GM12878 (cell line): ENCODE data around the gene FOXO3. TPM values are rescaled to one million over a fixed set of nuclear protein-coding genes. Genes with fewer than 3 reads are reported as not detected.

Experiments
- ATAC-seq: fragments of 200-7000 bp; cut with Tn5 transposase; 3 replicates; pipeline ENCODE4 v1.9.1; 2020; ENCODE audit warnings: mild to moderate bottlenecking, moderate library complexity
- BruUV-seq: library from RNA; stranded (reverse); fragments of 400-500 nt; replicated peaks from 2 replicates; lab custom pipeline; 2021; lab: Mats Ljungman, UMichigan
- CTCF ChIA-PET: fragments of 300-600 bp; sonication (Branson Sonifier 250); formaldehyde crosslinking; extraction: SDS; loops from one replicate; lab custom pipeline; 2021; ENCODE audit warnings: inconsistent platforms; lab: Yijun Ruan, JAX
- POLR2A ChIA-PET: fragments of 350-600 bp; formaldehyde crosslinking; extraction: SDS; loops from one replicate; lab custom pipeline; 2021; ENCODE audit warnings: inconsistent platforms; lab: Charles Lee
- RAD21 ChIA-PET: fragments of 300-600 bp; sonication (Branson Sonifier 250); formaldehyde crosslinking; loops from one replicate; lab custom pipeline; 2023; ENCODE audit warnings: antibody characterized with exemption; ENCODE audit not compliant: unreplicated experiment; lab: Charles Lee
- SMC1A ChIA-PET: fragments of 300-600 bp; sonication (Branson Sonifier 250); formaldehyde crosslinking; loops from one replicate; lab custom pipeline; 2023; ENCODE audit not compliant: unreplicated experiment, uncharacterized antibody; lab: Charles Lee
- DNase-seq: peaks from one replicate; pipeline ENCODE4 v3.0.0-alpha.2; 2011; ENCODE audit warnings: low read depth, low spot score
- FAIRE-seq: peaks from 3 replicates; lab custom pipeline; 2011; peaks lifted over from hg19 to GRCh38; lab: Jason Lieb, UNC
- H2AFZ ChIP-seq: 2 replicates; pipeline ENCODE4 v1.6.0; 2011; ENCODE audit warnings: low read depth, low read length, control low read depth; ENCODE audit not compliant: control insufficient read depth
- H3K27ac ChIP-seq: 2 replicates; pipeline ENCODE4 v1.5.1; 2011; ENCODE audit warnings: control low read depth; ENCODE audit not compliant: control insufficient read depth, insufficient read depth
- H3K27me3 ChIP-seq, 2 experiments: replicated peaks in 1 of 2; 2 replicates each; pipeline versions ENCODE4 v1.6.0 to v1.6.1; 2011; ENCODE audit warnings: low read length in 1 of 2; ENCODE audit not compliant: control insufficient read depth in 2 of 2, insufficient read depth in 2 of 2
- H3K36me3 ChIP-seq, 2 experiments: 2 replicates each; pipeline ENCODE4 v1.5.1; 2011; ENCODE audit warnings: low read length in 1 of 2; ENCODE audit not compliant: control insufficient read depth in 2 of 2, insufficient read depth in 2 of 2
- H3K4me1 ChIP-seq: 2 replicates; pipeline ENCODE4 v1.6.1; 2011; ENCODE audit warnings: mild to moderate bottlenecking, low read length, moderate library complexity, mixed read lengths; ENCODE audit not compliant: control insufficient read depth, insufficient read depth
- H3K4me2 ChIP-seq: 2 replicates; pipeline ENCODE4 v1.6.0; 2011; ENCODE audit warnings: control low read depth; ENCODE audit not compliant: control insufficient read depth, insufficient read depth
- H3K4me3 ChIP-seq: fragments of 200-600 bp; sonication (generic); 2 replicates; pipeline ENCODE4 v1.5.1; 2016
- H3K79me2 ChIP-seq: 2 replicates; pipeline ENCODE4 v1.6.0; 2011; ENCODE audit warnings: low read length; ENCODE audit not compliant: control insufficient read depth, insufficient read depth
- H3K9ac ChIP-seq: 2 replicates; pipeline ENCODE4 v1.8.0; 2011; ENCODE audit warnings: low read length, control low read depth, mixed read lengths; ENCODE audit not compliant: control insufficient read depth, insufficient read depth
- H3K9me3 ChIP-seq: replicated peaks from 3 replicates; pipeline ENCODE4 v1.5.1; 2011; ENCODE audit warnings: mild to moderate bottlenecking, low read length; ENCODE audit not compliant: control insufficient read depth, insufficient read depth
- H4K20me1 ChIP-seq: 2 replicates; pipeline ENCODE4 v1.6.0; 2011; ENCODE audit not compliant: control insufficient read depth, insufficient read depth
- ATF3 ChIP-seq: IDR thresholded peaks from 2 replicates; pipeline ENCODE4 v1.6.1; 2011; ENCODE audit warnings: low read depth, mild to moderate bottlenecking, low read length, moderate library complexity, borderline replicate concordance; ENCODE audit errors: extremely low read depth
- BMI1 ChIP-seq: fragments of 450-650 bp; IDR thresholded peaks from 2 replicates; pipeline ENCODE4 v1.6.1; 2016; ENCODE audit warnings: mild to moderate bottlenecking, moderate library complexity, borderline replicate concordance
- CBX3 ChIP-seq: fragments of 200-600 bp; sonication (generic); IDR thresholded peaks from 2 replicates; pipeline ENCODE4 v1.6.1; 2016; ENCODE audit warnings: low read depth, borderline replicate concordance
- CHD1 ChIP-seq: IDR thresholded peaks from 2 replicates; pipeline ENCODE4 v1.6.1; 2012; ENCODE audit warnings: low read depth, low read length, improper control_type of control experiment
- CREM ChIP-seq: IDR thresholded peaks from 2 replicates; pipeline ENCODE4 v1.6.1; 2014; ENCODE audit warnings: antibody characterized with exemption, low read depth
- FOXK2 ChIP-seq: fragments of 450-650 bp; IDR thresholded peaks from 2 replicates; pipeline ENCODE4 v1.6.1; 2017; ENCODE audit warnings: mild to moderate bottlenecking, moderate library complexity
- GATAD2B ChIP-seq: fragments of 450-650 bp; conservative IDR thresholded peaks from 2 replicates; pipeline ENCODE4 v1.6.1; 2017; ENCODE audit warnings: low read depth, mild to moderate bottlenecking, moderate library complexity
- HDGF ChIP-seq: fragments of 450-650 bp; IDR thresholded peaks from 2 replicates; pipeline ENCODE4 v1.6.1; 2016; ENCODE audit warnings: antibody characterized with exemption
- IKZF2 ChIP-seq, 2 experiments: fragments of 450-650 bp; IDR thresholded peaks; 2 replicates each; pipeline ENCODE4 v1.6.1; 2017; ENCODE audit warnings: mild to moderate bottlenecking in 2 of 2, moderate library complexity in 2 of 2
- JUND ChIP-seq: IDR thresholded peaks from 2 replicates; pipeline ENCODE4 v1.6.1; 2012; ENCODE audit warnings: low read depth, mild to moderate bottlenecking, low read length, improper control_type of control experiment, moderate library complexity
- MTA2 ChIP-seq: fragments of 450-650 bp; IDR thresholded peaks from 2 replicates; pipeline ENCODE4 v1.6.1; 2016; ENCODE audit warnings: low read depth, mild to moderate bottlenecking, moderate library complexity
- NFIC ChIP-seq: IDR thresholded peaks from 2 replicates; pipeline ENCODE4 v1.6.1; 2012; ENCODE audit warnings: low read depth, mild to moderate bottlenecking, inconsistent platforms, low read length, moderate library complexity
- NFXL1 ChIP-seq: fragments of 450-650 bp; IDR thresholded peaks from 2 replicates; pipeline ENCODE4 v1.6.1; 2017; ENCODE audit warnings: antibody characterized with exemption, mild to moderate bottlenecking, borderline replicate concordance
- PBX3 ChIP-seq: IDR thresholded peaks from 2 replicates; pipeline ENCODE4 v1.6.1; 2011; ENCODE audit warnings: mild to moderate bottlenecking, low read depth, low read length, moderate library complexity; ENCODE audit not compliant: insufficient replicate concordance
- POLR2A ChIP-seq: IDR thresholded peaks from 2 replicates; pipeline ENCODE4 v1.6.1; 2011; ENCODE audit warnings: low read depth, mild to moderate bottlenecking, low read length
- SMAD1 ChIP-seq: fragments of 450-650 bp; IDR thresholded peaks from 2 replicates; pipeline ENCODE4 v1.6.1; 2018; ENCODE audit warnings: mild to moderate bottlenecking, low read depth; ENCODE audit not compliant: partially characterized antibody
- SREBF2 ChIP-seq: IDR thresholded peaks from 2 replicates; pipeline ENCODE4 v1.6.1; 2012; ENCODE audit warnings: mild to moderate bottlenecking, low read length
- TARDBP ChIP-seq: IDR thresholded peaks from 2 replicates; pipeline ENCODE4 v1.6.1; 2016; ENCODE audit warnings: borderline replicate concordance
- ZBTB4 ChIP-seq: fragments of 450-650 bp; formaldehyde crosslinking; IDR thresholded peaks from 2 replicates; pipeline ENCODE4 v1.4.0; 2022; ENCODE audit warnings: mild to moderate bottlenecking, moderate library complexity
- ZNF207 ChIP-seq: fragments of 450-650 bp; IDR thresholded peaks from 2 replicates; pipeline ENCODE4 v1.6.1; 2014; ENCODE audit warnings: antibody characterized with exemption, mild to moderate bottlenecking, borderline replicate concordance
- ZNF384 ChIP-seq: IDR thresholded peaks from 2 replicates; pipeline ENCODE4 v1.6.1; 2012; ENCODE audit warnings: low read depth, mild to moderate bottlenecking, low read length, improper control_type of control experiment, borderline replicate concordance
- WGBS: methylation state at CpG from one replicate; pipeline ENCODE4 v1.1.6; 2016; ENCODE audit warnings: low lambda C conversion rate; ENCODE audit not compliant: insufficient replicate concordance, insufficient coverage; ENCODE audit errors: missing lambda C conversion rate; 5-methylcytosine and 5-hydroxymethylcytosine counted together
- in situ Hi-C: fragments of 300-500 bp; cut with MboI; formaldehyde crosslinking; loops from 9 replicates; pipeline ENCODE4 v1.14.3; 2018; ENCODE audit warnings: mixed read lengths
- intact Hi-C: fragments of 100-400 bp; cut with micrococcal nuclease; formaldehyde crosslinking; loops from one replicate; pipeline ENCODE4 v1.14.2; 2022; ENCODE audit not compliant: unreplicated experiment
- polyA plus RNA-seq, 11 experiments: library from polyadenylated mRNA; depleted of rRNA in 4 of 11; unstranded in 6 of 11; stranded (reverse) in 5 of 11; fragments of >200 nt; fragmentation: Nextera tagmentation in 4 of 11; fragmentation: Illumina TruSeq in 1 of 11; extraction: Ambion mirVana in 4 of 11; extraction: Trizol in 1 of 11; gene quantifications; 1 replicate in 1 of 11; 2 replicates in 10 of 11; pipeline versions ENCODE4 v1.2.1 to v1.2.3, GENCODE V29; 2011 to 2016; ENCODE audit warnings: inconsistent platforms in 2 of 11, missing spikeins in 2 of 11, low read depth in 1 of 11
- total RNA-seq, 4 experiments: library from RNA; depleted of rRNA in 3 of 4; stranded (reverse); fragments of >200 nt in 3 of 4; fragmentation: Illumina TruSeq in 1 of 4; extraction: Trizol in 1 of 4; gene quantifications; 2 replicates each; pipeline versions ENCODE4 v1.2.1 to v1.2.3, GENCODE V29; 2013 to 2021

FOXO3 gene
- total and polyA plus RNA-seq, 10 of the 15 experiments (the other 5 are each of a cell fraction or from before 2014, with no cell fraction given): 0.82 to 4.5 (median 1.7) TPM

GRCh38 chr6:108565091-108565766 is 4.5 kb downstream of the FOXO3 start:
- Histone ChIP-seq H3K27me3 (no peaks in the 10 kb centered on the region; a peak in 1 of 4 replicates), H3K4me1 (peaks cover 28% of the 10 kb centered on the region), H2AFZ (no peak overlapping the region), H3K9ac (peak overlapping the region; percentile 43), H3K4me3 (peak overlapping the region; percentile 38), H3K4me2 (peak overlapping the region; percentile 80), H3K36me3 (peaks cover 0 to 7% of the 10 kb centered on the region in 2 experiments; a peak in 2 of 4 replicates), H3K79me2 (peaks cover 46% of the 10 kb centered on the region), H4K20me1 (peaks cover 4% of the 10 kb centered on the region), H3K9me3 (no peaks in the 10 kb centered on the region; the same call in 2 of the 3 replicates), H3K27ac (peak overlapping the region; percentile 85)
- in situ Hi-C loops (no loop called here), intact Hi-C loops (loop anchor here (1.0 kb wide), 1 partner anchor 27 kb away; no protein-coding TSS in a partner anchor)
- ChIA-PET CTCF (interaction anchor here (0.6 to 2.1 kb wide), 5 partner anchors 24 to 659 kb away, joined by 3 to 8 read pairs (median 4); no protein-coding TSS in a partner anchor), RAD21 (interaction anchor here (1.1 to 3.1 kb wide), 2 partner anchors 23 to 32 kb away, joined by 6 to 25 read pairs; no protein-coding TSS in a partner anchor), POLR2A (no interaction called here), SMC1A (interaction anchor here (0.8 to 3.3 kb wide), 11 partner anchors 11 to 494 kb away, joined by 3 to 26 read pairs (median 4); no protein-coding TSS in a partner anchor)
- DNase-seq (peak; percentile 90), ATAC-seq (peak; percentile 82), FAIRE-seq (peak; percentile 88)
- no TSS peak for BruUV-seq
- 12% methylated on average over 4 of the region's 4 CpGs for WGBS
- TF ChIP-seq CREM (peak; percentile 53; the same call in 1 of the 2 replicates), NFXL1 (no peak), CHD1 (no peak), MTA2 (peak; percentile 93), NFIC (peak; percentile 77), ZBTB4 (CRISPR knock-in tag) (no peak), ZNF207 (no peak), ATF3 (no peak), SMAD1 (peak; percentile 74), ZNF384 (no peak), SREBF2 (no peak), PBX3 (no peak), IKZF2 (IDR thresholded peaks at IDR 0.05) (peak; percentile 91 to 93), JUND (peak; percentile 38; the same call in 1 of the 2 replicates), BMI1 (peak; percentile 50; the same call in 1 of the 2 replicates), HDGF (no peak), TARDBP (no peak), FOXK2 (no peak; the same call in 1 of the 2 replicates), CBX3 (no peak), GATAD2B (peak; percentile 80), POLR2A (no peak)
